ENCODE results near the gene C11orf98.
"Not testable (repeated sequence)": the region's sequence is repeated elsewhere in the genome, so short reads cannot be mapped to it uniquely, and the experiment has no call there.

C11orf98 gene

GRCh38 chr11:62648967-62649364 is 16.0 kb downstream of the C11orf98 start:
- no peak for DNase-seq

DNA sequence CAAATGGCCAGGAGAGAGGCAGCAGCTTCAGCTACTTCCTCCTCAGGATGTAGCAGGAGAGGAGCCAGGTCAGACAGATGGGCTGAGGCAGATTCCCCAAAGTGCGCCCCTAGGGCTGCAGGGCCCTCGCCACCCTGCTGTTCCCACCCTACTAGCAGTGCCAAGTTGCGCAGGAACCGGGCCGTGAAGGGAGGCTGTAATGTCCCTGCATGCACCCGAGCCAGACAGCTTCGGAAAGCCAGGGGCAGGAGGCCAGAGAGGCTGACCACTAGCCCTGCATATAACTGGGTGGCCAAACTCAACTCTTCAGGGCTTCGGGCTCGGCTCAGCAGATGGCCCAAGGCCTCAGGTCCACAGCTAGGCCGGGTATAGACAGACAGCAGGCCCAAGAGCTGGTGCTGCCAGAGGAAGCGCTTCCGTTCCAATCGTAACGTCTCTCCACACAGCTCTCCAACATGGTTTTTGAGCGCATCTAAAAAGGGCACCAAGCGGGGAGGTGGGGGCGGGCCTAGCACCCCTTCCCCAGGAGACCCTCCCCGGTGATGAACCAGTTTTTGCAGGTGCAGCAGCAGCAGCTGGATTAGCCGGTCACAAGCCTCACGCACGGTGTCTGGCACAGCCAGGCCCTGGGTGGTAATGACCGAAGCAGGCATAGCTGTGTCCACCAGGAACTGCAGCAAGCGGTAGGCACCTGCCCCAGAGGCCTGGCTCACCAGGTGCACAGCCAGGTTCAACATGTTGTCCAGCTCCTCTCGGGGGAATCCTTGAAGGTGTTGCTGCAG is 16.6 kb downstream of the C11orf98 start:
- DNase-seq: no peak

DNA sequence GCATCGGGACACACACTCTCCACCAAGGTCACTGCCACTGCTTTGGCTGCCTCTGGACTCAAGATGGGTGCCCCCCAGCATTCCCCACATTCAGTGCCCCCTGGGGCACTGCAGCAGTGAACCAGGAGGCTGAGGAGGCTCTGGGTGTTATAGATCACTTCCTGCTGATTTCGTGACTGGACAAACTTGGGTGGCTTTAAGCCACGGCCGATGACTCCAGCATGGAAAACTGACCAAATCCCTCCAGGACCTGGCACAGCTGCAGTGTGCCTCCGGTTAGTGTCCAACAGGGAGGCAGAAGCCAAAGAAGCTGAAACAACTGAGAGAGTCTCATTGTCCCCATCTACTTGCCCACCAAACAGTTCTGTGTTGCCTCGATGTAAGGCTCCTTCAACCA is 17.4 kb downstream of the C11orf98 start:
- no peak for DNase-seq

GRCh38 chr11:62646825-62647608 is 18.0 kb downstream of the C11orf98 start:
- no peak for DNase-seq

- peak; percentile 97 for DNase-seq
Observed at GRCh38 chr11:62645946-62646824, 18.8 kb downstream of the C11orf98 start, which contains the start of gene GANAB. Gene GANAB, minus strand, starts transcription at chr11:62646613. Its CDS starts 14 bp downstream, at chr11:62646599.

- DNase-seq: no peak
Observed at GRCh38 chr11:62645671-62645945, 19.4 kb downstream of the C11orf98 start.

DNA sequence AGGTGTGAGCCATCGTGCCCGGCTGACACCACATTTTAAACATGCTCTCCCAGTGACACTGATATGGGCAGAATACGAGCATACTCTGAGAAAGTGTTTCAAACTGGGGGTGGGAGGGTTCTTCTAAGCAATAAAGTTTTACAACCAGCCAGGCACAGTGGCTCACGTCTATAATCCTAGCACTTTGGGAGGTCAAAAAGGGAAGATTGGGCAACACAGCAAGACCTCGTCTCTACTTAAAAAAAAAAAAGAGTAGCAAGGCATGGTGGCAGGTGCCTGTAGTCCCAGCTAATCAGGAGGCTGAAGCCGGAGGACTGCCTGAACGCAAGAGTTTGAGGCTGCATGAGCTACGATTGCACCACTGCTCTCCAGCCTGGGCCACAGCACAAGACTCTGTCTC is 20.8 kb downstream of the C11orf98 start:
- DNase-seq: no peak

DNA sequence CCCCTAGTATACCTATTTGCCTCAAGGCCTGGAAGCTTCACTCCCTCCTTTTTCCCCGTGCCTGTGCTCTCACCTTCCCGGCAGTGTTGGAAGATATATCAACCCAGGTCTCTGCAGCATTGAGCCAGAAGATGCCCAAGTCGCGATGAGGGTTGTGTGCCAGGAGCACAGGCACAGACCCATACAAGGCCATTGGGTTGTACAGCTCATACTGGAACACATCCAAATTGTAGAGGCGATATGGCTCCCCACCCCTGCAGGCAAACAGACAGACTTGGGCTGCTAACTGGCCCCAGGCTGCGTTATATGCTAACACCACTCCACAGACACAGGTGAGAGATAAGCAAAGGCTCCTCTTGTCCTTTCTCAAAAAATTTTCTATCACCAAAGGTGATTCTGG is 32.5 kb downstream of the C11orf98 start:
- DNase-seq: no peak

GRCh38 chr11:62627713-62628112 is 37.3 kb downstream of the C11orf98 start:
- DNase-seq: no peak

- DNase-seq: no peak
Observed at GRCh38 chr11:62622476-62623089, 42.4 kb downstream of the C11orf98 start.

DNA sequence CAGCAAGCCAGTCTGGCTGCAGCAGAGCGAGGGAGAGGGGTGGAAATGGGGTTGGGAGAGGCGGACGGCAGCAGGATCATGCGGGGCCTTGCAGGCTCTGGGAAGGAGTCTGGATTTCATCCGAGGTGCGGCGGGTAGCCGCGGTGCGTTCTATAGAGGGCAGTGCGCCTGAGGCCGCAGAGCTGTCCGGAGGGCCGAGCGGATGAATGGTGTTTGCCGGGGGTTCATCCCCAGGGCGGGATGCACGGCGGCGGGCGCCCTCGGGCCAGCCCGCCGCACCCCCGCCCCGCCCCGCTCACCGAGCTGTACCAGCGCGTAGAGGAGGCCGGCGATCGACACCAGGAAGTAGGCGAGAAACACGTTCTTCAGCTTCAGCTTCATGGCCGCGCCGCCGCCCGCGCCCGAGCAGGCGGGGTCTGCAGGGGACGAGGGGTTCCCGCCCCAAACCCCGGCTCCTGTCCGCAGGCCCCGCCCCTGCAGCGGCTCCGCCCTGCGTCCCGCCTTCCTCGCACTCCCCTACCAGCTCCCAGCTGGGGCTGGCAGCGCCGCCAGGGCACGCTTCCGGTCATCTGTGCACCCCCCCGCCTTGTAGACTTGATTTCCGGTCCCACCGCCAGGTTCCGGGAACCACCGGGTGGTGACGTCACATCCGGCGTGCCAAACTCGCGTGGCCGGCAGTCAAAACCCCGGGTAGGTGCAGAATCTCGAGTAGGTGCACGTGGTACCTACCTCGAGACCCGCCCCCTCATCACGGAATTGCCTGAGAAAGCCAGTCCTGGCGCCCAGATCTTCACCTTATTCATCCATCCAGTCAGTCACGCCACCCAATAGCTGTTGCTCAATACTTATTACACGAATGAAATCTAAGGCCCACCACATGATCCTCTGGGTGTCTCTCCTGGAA is 43.2 kb downstream of the C11orf98 start, which contains the start of gene B3GAT3:
Gene B3GAT3 (minus strand): TSS at position 420 of the 904 bp plus-strand sequence. CDS start 39 bp downstream, at position 381.
- DNase-seq: peak; percentile 96

DNA sequence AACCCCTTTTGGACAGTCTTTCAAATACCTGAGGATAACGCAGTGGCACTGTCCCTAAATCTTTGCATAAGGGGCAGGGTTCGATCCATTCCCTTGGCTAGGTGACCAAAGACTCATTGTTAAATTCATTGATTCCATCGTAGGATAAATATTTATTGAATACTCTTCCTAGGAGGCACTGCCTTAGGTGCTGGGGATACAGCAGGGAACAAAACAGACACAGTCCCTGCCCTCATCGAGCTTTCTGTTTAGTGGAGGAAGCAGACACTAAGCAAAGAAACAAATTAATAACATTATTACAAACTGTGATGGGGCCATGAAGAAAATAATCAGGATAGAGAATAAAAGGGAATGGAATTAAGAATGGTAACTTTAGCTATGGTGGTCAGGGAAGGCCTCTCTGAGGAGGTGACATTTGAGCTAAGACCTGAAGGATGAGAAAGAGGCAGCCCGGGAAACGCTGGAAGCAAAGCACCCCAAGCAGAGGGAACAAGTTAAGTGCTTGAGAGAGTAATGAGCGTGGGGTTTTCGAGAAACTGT is 43.9 kb downstream of the C11orf98 start:
- DNase-seq: no peak

- DNase-seq: not testable (repeated sequence)
Observed at GRCh38 chr11:62616957-62617356, 48.1 kb downstream of the C11orf98 start.

DNA sequence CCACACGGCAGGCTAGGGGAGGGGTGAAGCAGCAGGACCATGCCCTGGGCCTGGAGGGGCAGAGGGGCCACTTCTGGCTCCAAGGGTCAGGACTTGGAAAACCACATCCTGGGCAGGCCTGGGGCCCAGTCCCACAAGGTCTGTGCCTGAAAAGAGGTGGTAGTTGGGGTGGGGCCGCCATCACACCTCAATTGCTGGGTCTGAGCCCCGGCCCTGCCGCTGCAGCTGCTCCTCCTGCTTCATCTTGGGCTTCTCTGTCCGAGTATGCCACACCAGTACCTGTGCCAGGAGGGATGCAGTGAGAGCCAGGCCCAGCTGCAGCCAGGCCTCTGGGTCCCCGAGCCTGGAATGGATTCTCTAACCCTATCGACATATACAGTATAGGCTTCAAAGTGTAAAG is 49.5 kb downstream of the C11orf98 start:
- DNase-seq: no peak

- no peak for DNase-seq
Observed at GRCh38 chr11:62614275-62614674, 50.7 kb downstream of the C11orf98 start.

GRCh38 chr11:62613291-62613778 is 51.7 kb downstream of the C11orf98 start:
- DNase-seq: no peak
